Endodermal cell (in vitro differentiated cells): ENCODE measurements around the gene MORN1. TPM values are rescaled to one million over a fixed set of nuclear protein-coding genes. Genes with fewer than 3 reads are reported as not detected.

Experiments used
- DNase-seq: peaks from one replicate; pipeline ENCODE4 v3.0.0-alpha.2; 2017
- H3K27ac ChIP-seq: 2 replicates; pipeline ENCODE4 v1.5.1; 2013; ENCODE audit warnings: mild to moderate bottlenecking, low read depth, low read length, moderate library complexity
- H3K27me3 ChIP-seq: 2 replicates; pipeline ENCODE4 v1.6.1; 2013; ENCODE audit warnings: mild to moderate bottlenecking, low read length, moderate library complexity; ENCODE audit not compliant: insufficient read depth, control insufficient read depth, poor library complexity, severe bottlenecking
- H3K36me3 ChIP-seq: 2 replicates; pipeline ENCODE4 v1.7.0; 2013; ENCODE audit warnings: mild to moderate bottlenecking, low read length, moderate library complexity; ENCODE audit not compliant: control insufficient read depth, insufficient read depth
- H3K4me1 ChIP-seq: one replicate; pipeline ENCODE4 v1.7.0; 2013; ENCODE audit warnings: low read length; ENCODE audit not compliant: control insufficient read depth, insufficient read depth
- H3K4me3 ChIP-seq: 2 replicates; pipeline ENCODE4 v1.5.1; 2013; ENCODE audit warnings: mild to moderate bottlenecking, low read length, moderate library complexity
- H3K9ac ChIP-seq: 2 replicates; pipeline ENCODE4 v1.6.1; 2013; ENCODE audit warnings: mild to moderate bottlenecking, low read length, moderate library complexity; ENCODE audit not compliant: poor library complexity, severe bottlenecking; ENCODE audit errors: extremely low read depth
- H3K9me3 ChIP-seq: 2 replicates; pipeline ENCODE4 v1.6.1; 2013; ENCODE audit warnings: mild to moderate bottlenecking, low read length, moderate library complexity; ENCODE audit not compliant: control insufficient read depth
- H3K27ac Mint-ChIP-seq: 2 replicates; pipeline ENCODE4 v1.8.0; 2020; ENCODE audit warnings: mixed read lengths
- H3K27me3 Mint-ChIP-seq: 2 replicates; pipeline ENCODE4 v1.8.0; 2021; ENCODE audit warnings: mild to moderate bottlenecking, mixed read lengths; ENCODE audit not compliant: insufficient read depth
- H3K36me3 Mint-ChIP-seq: 2 replicates; pipeline ENCODE4 v1.8.0; 2020; ENCODE audit warnings: low read depth, mixed read lengths
- H3K4me1 Mint-ChIP-seq: 2 replicates; pipeline ENCODE4 v1.8.0; 2020; ENCODE audit warnings: mixed read lengths
- H3K4me3 Mint-ChIP-seq: 2 replicates; pipeline ENCODE4 v1.8.0; 2020; ENCODE audit warnings: mild to moderate bottlenecking, moderate library complexity, mixed read lengths
- H3K9me3 Mint-ChIP-seq: 2 replicates; pipeline ENCODE4 v1.8.0; 2020; ENCODE audit warnings: mild to moderate bottlenecking, mixed read lengths
- WGBS, 2 experiments: methylation state at CpG; one replicate each; pipeline versions ENCODE4 v1.1.5 to v1.1.7; 2013; ENCODE audit warnings: missing lambda C conversion rate in 2 of 2, mixed read lengths in 1 of 2; ENCODE audit not compliant: insufficient coverage in 1 of 2, insufficient read length in 1 of 2; 5-methylcytosine and 5-hydroxymethylcytosine counted together
- total RNA-seq, 2 donors: library from RNA; stranded (reverse); fragmentation: NEBNext Ultra II Directional in 1 of 2; extraction: Animal tissue kit (Norgen Biotek cat#: 25700) in 1 of 2; gene quantifications; 2 replicates in 1 of 2; 3 replicates in 1 of 2; pipeline ENCODE4 v1.2.1, GENCODE V29; 2021
- TF ChIP-seq, protein P1 (sequence below): fragments of 200-600 bp; sonication (generic); conservative IDR thresholded peaks from 2 replicates; pipeline ENCODE4 v1.5.0; 2021; ENCODE audit warnings: antibody characterized with exemption, mild to moderate bottlenecking

The MORN1 gene
- total RNA-seq, 2 donors from 2014 or later = 21.3 to 24.9 TPM

DNA sequence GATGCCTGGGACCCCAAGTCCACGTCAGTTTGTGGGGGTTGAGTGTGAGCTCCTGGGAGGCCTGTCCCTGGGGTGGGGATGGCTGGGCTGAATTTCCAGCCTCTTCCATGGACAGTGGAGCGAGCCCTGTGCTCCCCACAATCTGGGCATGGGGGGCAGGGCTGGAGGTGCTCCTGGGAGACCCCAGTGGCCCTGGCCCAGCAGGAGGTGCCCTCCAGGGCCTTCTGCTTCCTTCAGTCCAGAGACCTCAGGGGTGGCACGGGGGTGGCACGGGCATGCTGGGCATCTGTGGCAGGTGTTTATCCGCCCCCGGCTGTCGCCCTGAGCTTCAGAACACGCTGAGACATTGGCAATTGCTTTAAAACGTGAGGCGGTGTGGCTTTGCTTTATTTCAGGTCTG, 40.9 kb downstream of the MORN1 start:
- no peaks in the 10 kb centered on the region for H3K4me1 Mint-ChIP-seq
- Histone ChIP-seq H3K4me3 (no peak overlapping the region), H3K4me1 (no peaks in the 10 kb centered on the region), H3K36me3 (no peaks in the 10 kb centered on the region), H3K27me3 (no peaks in the 10 kb centered on the region), H3K27ac (no peak overlapping the region), H3K9me3 (no peaks in the 10 kb centered on the region), H3K9ac (no peak overlapping the region)
- H3K4me3 Mint-ChIP-seq = no peak overlapping the region
- TF ChIP-seq, protein P1, sequence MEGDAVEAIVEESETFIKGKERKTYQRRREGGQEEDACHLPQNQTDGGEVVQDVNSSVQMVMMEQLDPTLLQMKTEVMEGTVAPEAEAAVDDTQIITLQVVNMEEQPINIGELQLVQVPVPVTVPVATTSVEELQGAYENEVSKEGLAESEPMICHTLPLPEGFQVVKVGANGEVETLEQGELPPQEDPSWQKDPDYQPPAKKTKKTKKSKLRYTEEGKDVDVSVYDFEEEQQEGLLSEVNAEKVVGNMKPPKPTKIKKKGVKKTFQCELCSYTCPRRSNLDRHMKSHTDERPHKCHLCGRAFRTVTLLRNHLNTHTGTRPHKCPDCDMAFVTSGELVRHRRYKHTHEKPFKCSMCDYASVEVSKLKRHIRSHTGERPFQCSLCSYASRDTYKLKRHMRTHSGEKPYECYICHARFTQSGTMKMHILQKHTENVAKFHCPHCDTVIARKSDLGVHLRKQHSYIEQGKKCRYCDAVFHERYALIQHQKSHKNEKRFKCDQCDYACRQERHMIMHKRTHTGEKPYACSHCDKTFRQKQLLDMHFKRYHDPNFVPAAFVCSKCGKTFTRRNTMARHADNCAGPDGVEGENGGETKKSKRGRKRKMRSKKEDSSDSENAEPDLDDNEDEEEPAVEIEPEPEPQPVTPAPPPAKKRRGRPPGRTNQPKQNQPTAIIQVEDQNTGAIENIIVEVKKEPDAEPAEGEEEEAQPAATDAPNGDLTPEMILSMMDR = no peak
- H3K36me3 Mint-ChIP-seq = no peaks in the 10 kb centered on the region
- H3K27ac Mint-ChIP-seq = no peak overlapping the region
- H3K27me3 Mint-ChIP-seq = no peaks in the 10 kb centered on the region
- no peak for DNase-seq
- 90 to 98% methylated on average over 5 to 10 of the region's 10 CpGs for WGBS, 2 experiments
- H3K9me3 Mint-ChIP-seq = no peaks in the 10 kb centered on the region

DNA sequence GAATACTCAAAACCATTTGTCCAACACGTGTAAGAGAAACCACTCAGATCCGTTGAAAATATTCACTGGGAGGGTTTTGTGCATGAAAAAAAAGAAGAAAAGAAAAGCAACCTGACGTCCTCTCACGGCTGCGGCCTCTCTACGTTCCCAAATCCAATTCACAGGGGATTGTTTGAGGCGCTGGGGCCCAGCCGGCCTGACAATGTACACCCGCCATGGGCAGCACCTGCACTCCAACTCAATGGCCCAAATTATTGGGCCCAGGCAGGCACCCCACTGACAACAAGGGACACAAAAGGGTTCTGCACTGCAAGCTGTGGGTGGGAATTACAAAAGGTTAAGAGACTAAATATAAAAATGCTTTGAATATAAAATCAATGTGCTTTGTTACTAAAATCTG, 41.5 kb downstream of the MORN1 start:
- no peaks in the 10 kb centered on the region for H3K36me3 Mint-ChIP-seq
- Histone ChIP-seq H3K4me3 (no peak overlapping the region), H3K27ac (no peak overlapping the region), H3K36me3 (no peaks in the 10 kb centered on the region), H3K27me3 (no peaks in the 10 kb centered on the region), H3K9ac (no peak overlapping the region), H3K9me3 (no peaks in the 10 kb centered on the region), H3K4me1 (no peaks in the 10 kb centered on the region)
- H3K27ac Mint-ChIP-seq = no peak overlapping the region
- DNase-seq = no peak
- H3K4me1 Mint-ChIP-seq = no peaks in the 10 kb centered on the region
- H3K9me3 Mint-ChIP-seq = no peaks in the 10 kb centered on the region
- no peak overlapping the region for H3K4me3 Mint-ChIP-seq
- 84 to 93% methylated on average over 4 to 9 of the region's 9 CpGs for WGBS, 2 experiments
- no peaks in the 10 kb centered on the region for H3K27me3 Mint-ChIP-seq
- TF ChIP-seq, protein P1 = no peak

DNA sequence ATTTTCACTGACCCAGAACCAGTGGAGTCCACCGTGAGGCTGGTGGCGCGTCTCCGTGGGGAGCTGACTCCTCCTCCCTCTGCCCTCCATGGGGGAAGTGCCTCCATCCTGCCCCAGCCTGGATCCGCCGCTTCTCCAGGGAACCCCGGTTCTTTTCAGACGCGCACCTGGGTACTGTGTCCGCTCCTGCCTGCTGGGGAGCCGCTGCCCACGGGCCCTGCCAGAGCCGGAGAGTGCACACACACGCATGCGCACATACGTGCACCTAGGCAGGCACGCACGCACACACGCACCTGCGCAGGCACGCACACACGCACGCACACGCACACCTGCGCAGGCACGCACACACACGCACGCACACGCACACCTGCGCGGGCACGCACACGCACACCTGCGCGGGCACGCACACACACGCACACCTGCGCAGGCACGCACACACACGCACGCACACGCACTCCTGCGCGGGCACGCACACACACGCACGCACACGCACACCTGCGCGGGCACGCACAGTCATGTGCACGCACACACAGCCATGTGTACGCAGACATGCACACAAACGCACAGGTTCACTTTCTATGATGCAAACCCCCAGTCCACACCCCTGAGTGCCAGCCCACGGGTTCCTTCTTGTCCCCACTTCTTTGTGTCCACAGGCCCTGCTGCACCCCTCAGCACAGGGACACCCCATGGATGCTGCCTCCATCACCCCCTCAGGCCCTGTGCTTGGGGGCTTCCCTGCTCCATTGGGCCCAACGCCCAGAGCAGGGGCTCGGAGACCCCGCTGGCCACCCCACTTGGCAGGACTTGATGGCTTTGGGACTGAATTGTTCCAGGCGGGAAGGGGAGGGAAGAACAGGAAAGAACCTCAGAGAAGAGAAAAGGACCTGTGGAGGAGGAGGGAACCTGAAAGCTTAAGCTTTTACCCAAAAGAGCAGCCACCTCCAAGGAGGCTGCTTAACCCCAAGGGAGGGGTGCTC, 42.7 kb downstream of the MORN1 start:
- no peaks in the 10 kb centered on the region for H3K4me1 Mint-ChIP-seq
- TF ChIP-seq, protein P1 = no peak
- no peaks in the 10 kb centered on the region for H3K9me3 Mint-ChIP-seq
- H3K27ac Mint-ChIP-seq = peak overlapping the region; percentile 23
- Histone ChIP-seq H3K27ac (no peak overlapping the region), H3K4me3 (no peak overlapping the region), H3K9ac (no peak overlapping the region), H3K36me3 (no peaks in the 10 kb centered on the region), H3K4me1 (no peaks in the 10 kb centered on the region), H3K9me3 (no peaks in the 10 kb centered on the region), H3K27me3 (no peaks in the 10 kb centered on the region)
- no peak overlapping the region for H3K4me3 Mint-ChIP-seq
- no peaks in the 10 kb centered on the region for H3K27me3 Mint-ChIP-seq
- 94 to 95% methylated on average over 48 to 59 of the region's 59 CpGs for WGBS, 2 experiments
- H3K36me3 Mint-ChIP-seq = no peaks in the 10 kb centered on the region
- no peak for DNase-seq
